GM12864 (cell line): ENCODE data around the gene AKT3.

Experiments
- DNase-seq: peaks from one replicate; pipeline ENCODE4 v3.0.0-alpha.2; 2011; ENCODE audit warnings: low read depth
- H3K4me3 ChIP-seq: 2 replicates; pipeline ENCODE4 v1.5.1; 2011; ENCODE audit warnings: mild to moderate bottlenecking, low read depth, low read length, control low read depth
- CTCF ChIP-seq: IDR thresholded peaks from 2 replicates; pipeline ENCODE4 v1.5.1; 2011; ENCODE audit warnings: low read depth, mild to moderate bottlenecking, moderate library complexity, low read length, control low read depth, inconsistent platforms; ENCODE audit errors: missing control alignments

The AKT3 gene

GRCh38 chr1:243731301-243731891 lies 118.6 kb downstream of the AKT3 start:
- TF ChIP-seq CTCF = no peak
- DNase-seq = no peak
- no peak overlapping the region for H3K4me3 ChIP-seq

DNA sequence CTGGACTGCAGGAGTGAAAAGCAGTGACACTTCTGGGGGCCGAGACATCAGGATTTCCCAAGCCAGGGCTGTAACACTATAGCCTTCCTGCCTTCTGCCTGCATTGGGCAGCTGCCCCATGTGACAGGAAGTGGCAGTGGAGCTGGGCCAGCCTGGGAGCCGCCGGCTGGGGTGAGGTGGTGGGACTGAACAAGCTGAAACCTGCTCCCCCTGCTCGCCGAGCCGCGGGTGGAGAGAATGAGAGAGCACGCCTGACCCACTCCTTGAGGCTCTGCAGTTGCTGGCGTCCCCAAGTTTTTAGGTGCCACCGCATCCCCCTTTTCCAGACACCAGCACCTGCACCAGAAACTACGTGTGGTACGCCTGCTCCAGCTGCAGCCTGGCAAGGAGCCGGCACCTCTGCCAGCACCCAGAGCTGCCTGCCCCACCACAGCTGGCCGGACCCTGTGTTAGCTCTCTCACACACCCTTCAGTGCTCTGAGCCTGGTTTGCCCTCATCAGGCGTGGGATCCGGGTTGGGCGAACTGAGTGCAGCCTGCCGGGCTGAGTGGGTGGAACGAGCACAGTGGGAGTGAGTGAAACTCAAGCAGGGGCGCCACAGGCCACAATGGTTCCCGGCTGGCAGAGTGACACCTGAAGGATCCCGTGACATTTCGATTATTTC lies 119.4 kb downstream of the AKT3 start:
- no peak overlapping the region for H3K4me3 ChIP-seq
- no peak for TF ChIP-seq CTCF
- no peak for DNase-seq

- TF ChIP-seq CTCF = no peak
- no peak for DNase-seq
- no peak overlapping the region for H3K4me3 ChIP-seq
Observed at GRCh38 chr1:243729956-243730355, 120.1 kb downstream of the AKT3 start.

DNA sequence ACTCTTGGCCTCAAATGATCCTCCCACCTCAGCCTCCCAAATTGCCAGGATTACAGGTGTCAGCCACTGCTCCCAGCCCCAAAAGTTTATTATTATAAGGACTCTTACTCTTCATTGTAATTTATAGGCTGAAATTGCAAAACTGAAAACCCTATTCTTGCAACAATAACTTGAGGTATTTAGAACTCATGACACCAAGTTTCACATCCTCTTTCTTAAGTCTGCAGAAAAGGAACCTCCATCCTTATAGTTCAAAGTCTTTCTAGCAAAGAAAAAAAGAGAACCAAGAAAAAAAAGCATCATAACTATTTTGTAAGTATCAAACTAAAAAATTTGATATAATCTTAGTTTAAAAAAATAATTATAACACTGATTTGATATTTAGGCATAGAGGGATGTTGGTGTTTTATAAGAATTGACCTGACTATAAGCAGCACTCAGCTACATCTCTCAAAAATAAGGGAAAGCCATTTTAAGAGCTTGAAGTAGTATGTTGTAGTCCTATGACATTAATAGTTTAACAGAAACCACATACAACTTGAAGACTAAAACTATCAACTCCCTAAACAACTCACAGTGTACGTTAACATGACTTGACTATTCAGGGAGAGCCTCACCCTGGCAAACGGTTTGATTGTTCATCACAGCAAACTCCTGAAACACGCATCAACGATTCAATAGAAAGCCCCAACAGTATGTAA lies 122.4 kb downstream of the AKT3 start:
- TF ChIP-seq CTCF = no peak
- DNase-seq = peak; percentile 79
- H3K4me3 ChIP-seq = no peak overlapping the region; the same call in 1 of the 2 replicates

DNA sequence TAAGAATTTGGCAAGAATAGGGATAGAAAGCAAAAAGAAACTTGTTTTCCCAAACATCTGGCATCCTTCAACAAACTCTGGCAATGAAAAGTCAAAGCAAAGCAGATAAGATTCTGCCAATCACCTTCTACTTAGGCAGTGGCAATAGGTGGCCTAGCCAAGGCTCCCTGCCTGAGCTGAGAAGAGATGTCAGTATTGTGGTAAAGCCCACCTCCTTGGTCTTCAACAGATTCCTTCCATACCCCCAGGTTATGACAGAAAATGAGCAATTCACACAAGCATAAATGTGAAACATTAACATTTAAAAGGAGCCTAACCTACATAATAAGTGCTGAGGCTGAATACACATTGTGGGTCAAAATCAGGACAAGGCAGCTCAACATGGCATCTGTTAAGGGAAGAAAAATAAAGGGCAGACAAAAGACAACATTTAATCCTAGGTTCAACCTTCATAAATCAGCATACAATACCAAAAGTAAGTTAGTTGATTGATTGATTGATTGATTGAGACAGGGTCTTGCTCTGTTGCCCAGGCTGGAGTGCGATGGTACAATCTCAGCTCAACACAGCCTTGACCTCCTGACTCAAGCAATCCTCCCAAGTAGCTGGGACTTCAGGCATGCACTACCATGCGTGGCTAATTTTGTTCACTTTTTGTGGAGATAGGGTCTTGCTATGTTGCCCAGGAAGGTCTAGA lies 123.1 kb downstream of the AKT3 start:
- DNase-seq = no peak
- TF ChIP-seq CTCF = no peak
- no peak overlapping the region for H3K4me3 ChIP-seq

- TF ChIP-seq CTCF = no peak
- H3K4me3 ChIP-seq = no peak overlapping the region
- no peak for DNase-seq
Observed at GRCh38 chr1:243725846-243726245, 124.2 kb downstream of the AKT3 start.
